Measurements from ENCODE around the gene CD3E. TPM values are rescaled to one million over a fixed set of nuclear protein-coding genes. Genes with fewer than 3 reads are reported as not detected.
A peak's percentile ranks its signal among the peaks of the same experiment; 100 is the strongest.

CD3E gene
- total RNA-seq, 2 experiments from 2014 or later, result 483 to 515 TPM

- no peaks in the 10 kb centered on the region for H3K9me3 Mint-ChIP-seq
- intact Hi-C loops (cut with DNase I, micrococcal nuclease), result no loop called here
Measured at GRCh38 chr11:118339281-118339961, 34.9 kb downstream of the CD3E start.

DNA sequence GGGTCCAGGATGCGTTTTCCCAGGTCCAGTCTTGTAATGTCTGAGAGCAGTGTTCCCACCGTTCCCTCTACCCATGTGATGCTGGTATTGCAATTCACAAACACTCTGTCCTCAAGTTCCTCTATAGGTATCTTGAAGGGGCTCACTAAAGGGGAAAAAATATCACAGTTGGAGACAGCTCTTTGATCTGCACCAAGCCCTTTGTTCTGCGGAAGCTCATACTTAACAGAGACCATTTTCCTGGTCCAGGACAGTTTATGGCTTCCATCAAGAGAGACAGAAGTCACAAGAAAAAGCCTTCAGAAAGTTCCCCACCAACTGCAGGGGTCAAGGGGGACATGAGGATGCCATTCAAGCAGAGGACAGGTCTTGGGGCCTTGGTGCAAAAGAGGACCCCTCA lies 35.9 kb downstream of the CD3E start:
- intact Hi-C loops (cut with DNase I, micrococcal nuclease), result loop anchor here in 1 of 2 experiments (5.0 kb wide), 1 partner anchor 138 kb away; no protein-coding TSS in a partner anchor
- ChIA-PET CTCF (interaction anchor here (1.1 to 2.5 kb wide), 4 partner anchors 11 to 95 kb away, joined by 3 to 13 read pairs (median 4); no protein-coding TSS in a partner anchor), POLR2A (interaction anchor here (0.7 to 2.9 kb wide), 12 partner anchors 8 to 132 kb away, joined by 3 to 12 read pairs (median 4); partner anchors contain the start of genes JAML and UBE4A)
- Histone ChIP-seq H3K4me3 (ENCODE audit: low read length) (peak overlapping the region; percentile 86), H3K36me3 (ENCODE audit: insufficient read depth, low read length) (peaks cover 38% of the 10 kb centered on the region), H3K27ac (ENCODE audit: low read depth in 1 of 2, low read length in 2 of 2) (peak overlapping the region; percentile 90), H3K9me3 (ENCODE audit: control insufficient read depth in 1 of 2, insufficient read depth in 1 of 2, low read length in 2 of 2) (no peaks in the 10 kb centered on the region), H3K27me3 (ENCODE audit: control insufficient read depth in 1 of 2, insufficient read depth in 2 of 2, low read length in 2 of 2) (no peaks in the 10 kb centered on the region), H3K4me1 (ENCODE audit: insufficient read depth, low read length) (peaks cover 59% of the 10 kb centered on the region)
- Mint-ChIP-seq H3K36me3 (ENCODE audit: low read depth) (peaks cover 67% of the 10 kb centered on the region), H3K9me3 (no peaks in the 10 kb centered on the region), H3K27ac (peak overlapping the region; percentile 98), H3K4me3 (peak overlapping the region; percentile 97), H3K4me1 (ENCODE audit: low read depth) (peaks cover 71% of the 10 kb centered on the region), H3K27me3 (no peaks in the 10 kb centered on the region)
- TF ChIP-seq CTCF (IDR thresholded peaks at IDR 0.05), result no peak
- DNase-seq (peak in 3 of 14 experiments; percentile 39 to 53 (median 43)), ATAC-seq (ENCODE audit: poor library complexity) (no peak)

More at GRCh38 chr11:118339281-118339961, 34.9 kb downstream of the CD3E start:
- Mint-ChIP-seq H3K36me3 (ENCODE audit: low read depth) (peaks cover 66% of the 10 kb centered on the region), H3K27me3 (no peaks in the 10 kb centered on the region), H3K4me3 (peak overlapping the region; percentile 97), H3K4me1 (ENCODE audit: low read depth) (peaks cover 71% of the 10 kb centered on the region), H3K27ac (peak overlapping the region; percentile 98)
- Histone ChIP-seq H3K36me3 (ENCODE audit: insufficient read depth, low read length) (peaks cover 38% of the 10 kb centered on the region), H3K4me1 (ENCODE audit: insufficient read depth, low read length) (peaks cover 65% of the 10 kb centered on the region), H3K27me3 (ENCODE audit: control insufficient read depth in 1 of 2, insufficient read depth in 2 of 2, low read length in 2 of 2) (no peaks in the 10 kb centered on the region), H3K9me3 (ENCODE audit: control insufficient read depth in 1 of 2, insufficient read depth in 1 of 2, low read length in 2 of 2) (no peaks in the 10 kb centered on the region), H3K4me3 (ENCODE audit: low read length) (peak overlapping the region; percentile 86), H3K27ac (ENCODE audit: low read depth in 1 of 2, low read length in 2 of 2) (peak overlapping the region; percentile 90)
- ChIA-PET POLR2A (interaction anchor here (0.8 to 2.9 kb wide), 12 partner anchors 8 to 125 kb away, joined by 3 to 12 read pairs (median 4); partner anchors contain the start of genes JAML and UBE4A), CTCF (interaction anchor here (1.0 to 2.5 kb wide), 8 partner anchors 8 to 123 kb away, joined by 3 to 13 read pairs (median 4); partner anchors contain the start of genes CD3E and MPZL2)
- no peak for TF ChIP-seq CTCF (IDR thresholded peaks at IDR 0.05)
- DNase-seq (peak in 5 of 14 experiments; percentile 12 to 57 (median 46)), ATAC-seq (ENCODE audit: poor library complexity) (no peak)

DNA sequence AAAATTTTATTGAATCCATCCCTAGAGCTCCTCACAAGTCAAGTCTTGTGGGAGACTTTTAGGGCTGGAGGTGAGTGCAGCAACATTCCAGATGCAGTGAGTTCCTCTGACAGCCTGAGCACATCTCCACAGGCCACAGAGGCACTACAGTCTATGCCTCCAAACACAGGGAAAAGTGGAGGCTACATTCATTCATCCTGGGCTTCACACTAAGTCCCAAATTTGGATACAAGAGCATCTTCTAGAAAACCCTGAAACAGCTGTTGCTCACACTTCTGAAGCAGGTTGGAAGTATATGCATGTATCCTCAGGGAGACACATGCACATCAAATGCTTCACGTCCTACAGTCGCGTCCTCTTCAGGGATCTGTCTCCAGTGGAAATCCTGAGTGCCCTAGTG lies 36.7 kb downstream of the CD3E start:
- H3K4me1 Mint-ChIP-seq (ENCODE audit: low read depth), result peaks cover 74% of the 10 kb centered on the region
- peaks cover 71% of the 10 kb centered on the region for H3K36me3 Mint-ChIP-seq (ENCODE audit: low read depth)

More for the DNA sequence above, 36.7 kb downstream of the CD3E start:
- Histone ChIP-seq H3K27me3 (ENCODE audit: control insufficient read depth in 1 of 2, insufficient read depth in 2 of 2, low read length in 2 of 2) (no peaks in the 10 kb centered on the region), H3K36me3 (ENCODE audit: insufficient read depth, low read length) (peaks cover 38% of the 10 kb centered on the region), H3K9me3 (ENCODE audit: control insufficient read depth in 1 of 2, insufficient read depth in 1 of 2, low read length in 2 of 2) (no peaks in the 10 kb centered on the region), H3K4me1 (ENCODE audit: insufficient read depth, low read length) (peaks cover 61% of the 10 kb centered on the region), H3K27ac (ENCODE audit: low read depth in 1 of 2, low read length in 2 of 2) (peak overlapping the region; percentile 90), H3K4me3 (ENCODE audit: low read length) (peak overlapping the region; percentile 86)
- no peaks in the 10 kb centered on the region for H3K27me3 Mint-ChIP-seq
- no peak for ATAC-seq (ENCODE audit: poor library complexity)
- ChIA-PET CTCF (interaction anchor here (1.1 to 7.8 kb wide), 3 partner anchors 12 to 44 kb away, joined by 4 to 56 read pairs (median 5); no protein-coding TSS in a partner anchor), POLR2A (interaction anchor here (1.3 to 2.6 kb wide), 5 partner anchors 8 to 117 kb away, joined by 3 to 11 read pairs (median 8); partner anchors contain the start of genes JAML and UBE4A)
- H3K9me3 Mint-ChIP-seq, result no peaks in the 10 kb centered on the region
- peak overlapping the region; percentile 98 for H3K27ac Mint-ChIP-seq
- TF ChIP-seq CTCF (IDR thresholded peaks at IDR 0.05), result no peak
- intact Hi-C loops (cut with DNase I, micrococcal nuclease), result loop anchor here in 1 of 2 experiments (5.0 kb wide), 1 partner anchor 139 kb away; no protein-coding TSS in a partner anchor
- H3K4me3 Mint-ChIP-seq, result peak overlapping the region; percentile 97
- no peak for DNase-seq

All from CD4-positive, alpha-beta T cell (primary cell).